Esophagus muscularis mucosa (tissue), 4 donors: ENCODE results near the gene DCTN3. TPM values are rescaled to one million over a fixed set of nuclear protein-coding genes. Genes with fewer than 3 reads are reported as not detected.

Experiments used
- DNase-seq: peaks from one replicate; pipeline ENCODE4 v3.0.0-alpha.2; 2017; ENCODE audit errors: extremely low spot score
- H3K27ac ChIP-seq, 4 donors: fragments of 200-600 bp; sonication (generic); replicated peaks in 1 of 4; 1 replicate in 3 of 4; 2 replicates in 1 of 4; pipeline ENCODE4 v1.5.1; 2016 to 2019; ENCODE audit warnings: mild to moderate bottlenecking in 1 of 4
- H3K27me3 ChIP-seq, 4 donors: fragments of 200-600 bp; sonication (generic); one replicate each; pipeline versions ENCODE4 v1.5.1 to v1.6.0; 2016 to 2019
- H3K36me3 ChIP-seq, 4 donors: fragments of 200-600 bp; sonication (generic); one replicate each; pipeline ENCODE4 v1.5.1; 2016 to 2019
- H3K4me1 ChIP-seq, 4 donors: fragments of 200-600 bp; sonication (generic); one replicate each; pipeline ENCODE4 v1.5.1; 2016 to 2019
- H3K4me3 ChIP-seq, 4 donors: fragments of 200-600 bp; sonication (generic); 1 replicate in 2 of 4; 2 replicates in 2 of 4; pipeline ENCODE4 v1.5.1; 2016 to 2019; ENCODE audit warnings: mild to moderate bottlenecking in 4 of 4, moderate library complexity in 1 of 4
- H3K9me3 ChIP-seq, 4 donors: fragments of 200-600 bp; sonication (generic); 1 replicate in 3 of 4; 2 replicates in 1 of 4; pipeline ENCODE4 v1.5.1; 2016 to 2019
- EP300 ChIP-seq: sonication (generic); formaldehyde crosslinking; IDR thresholded peaks from one replicate; pipeline ENCODE4 v1.6.1; 2017; ENCODE audit warnings: antibody characterized with exemption
- POLR2A ChIP-seq: fragments of 450-650 bp; IDR thresholded peaks from one replicate; pipeline ENCODE4 v1.6.1; 2017; ENCODE audit warnings: antibody characterized with exemption, moderate library complexity, mild to moderate bottlenecking, low read depth
- POLR2AphosphoS5 ChIP-seq, 2 donors: sonication (generic); formaldehyde crosslinking; IDR thresholded peaks; one replicate each; pipeline ENCODE4 v1.6.1; 2017; ENCODE audit warnings: antibody characterized with exemption in 2 of 2
- WGBS: methylation state at CpG from one replicate; pipeline ENCODE4 v1.1.5; 2018; 5-methylcytosine and 5-hydroxymethylcytosine counted together
- intact Hi-C: fragments of 100-400 bp; cut with DNase I; formaldehyde crosslinking; loops from one replicate; pipeline ENCODE4 v1.15.1; 2023
- total RNA-seq, 4 donors: library from RNA; depleted of rRNA; stranded (reverse); fragments of >200 nt; gene quantifications; one replicate each; pipeline versions ENCODE4 v1.1.0 to v1.2.1, GENCODE V29; 2016
- TF ChIP-seq, protein P1 (sequence below), 3 experiments: fragments of 200-600 bp in 2 of 3; fragments of 450-650 bp in 1 of 3; sonication (generic) in 2 of 3; IDR thresholded peaks; one replicate each; pipeline ENCODE4 v1.5.1; 2017 to 2019; ENCODE audit warnings: antibody characterized with exemption in 3 of 3, mild to moderate bottlenecking in 2 of 3, moderate library complexity in 1 of 3

DCTN3 gene
- total RNA-seq, 4 donors from 2014 or later, result 104 to 129 (median 113) TPM

DNA sequence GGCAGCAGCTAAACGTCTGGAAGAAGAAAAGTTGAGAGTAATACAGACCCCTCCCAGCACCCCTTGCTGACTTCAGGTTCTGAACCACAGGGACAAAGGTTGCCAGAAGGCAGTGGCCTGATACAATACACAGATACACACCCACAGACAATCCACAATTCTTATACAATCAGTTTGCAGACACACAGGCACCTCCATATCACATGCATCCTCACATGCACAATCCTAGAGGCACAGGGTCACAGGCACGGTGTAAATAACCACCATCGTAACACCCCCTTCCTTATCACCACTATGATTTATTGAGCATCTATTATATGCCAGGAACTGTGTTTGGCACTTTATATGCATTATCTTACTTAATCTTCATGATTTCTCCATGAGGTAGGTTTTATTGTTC is 39.0 kb downstream of the DCTN3 start:
- intact Hi-C loops, result no loop called here
- no peak overlapping the region for H3K27ac ChIP-seq
- TF ChIP-seq POLR2A (no peak), EP300 (no peak), POLR2AphosphoS5 (IDR thresholded peaks at IDR 0.05) (no peak)
- TF ChIP-seq, protein P1, sequence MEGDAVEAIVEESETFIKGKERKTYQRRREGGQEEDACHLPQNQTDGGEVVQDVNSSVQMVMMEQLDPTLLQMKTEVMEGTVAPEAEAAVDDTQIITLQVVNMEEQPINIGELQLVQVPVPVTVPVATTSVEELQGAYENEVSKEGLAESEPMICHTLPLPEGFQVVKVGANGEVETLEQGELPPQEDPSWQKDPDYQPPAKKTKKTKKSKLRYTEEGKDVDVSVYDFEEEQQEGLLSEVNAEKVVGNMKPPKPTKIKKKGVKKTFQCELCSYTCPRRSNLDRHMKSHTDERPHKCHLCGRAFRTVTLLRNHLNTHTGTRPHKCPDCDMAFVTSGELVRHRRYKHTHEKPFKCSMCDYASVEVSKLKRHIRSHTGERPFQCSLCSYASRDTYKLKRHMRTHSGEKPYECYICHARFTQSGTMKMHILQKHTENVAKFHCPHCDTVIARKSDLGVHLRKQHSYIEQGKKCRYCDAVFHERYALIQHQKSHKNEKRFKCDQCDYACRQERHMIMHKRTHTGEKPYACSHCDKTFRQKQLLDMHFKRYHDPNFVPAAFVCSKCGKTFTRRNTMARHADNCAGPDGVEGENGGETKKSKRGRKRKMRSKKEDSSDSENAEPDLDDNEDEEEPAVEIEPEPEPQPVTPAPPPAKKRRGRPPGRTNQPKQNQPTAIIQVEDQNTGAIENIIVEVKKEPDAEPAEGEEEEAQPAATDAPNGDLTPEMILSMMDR (IDR thresholded peaks at IDR 0.05), result no peak
- H3K36me3 ChIP-seq, result no peaks in the 10 kb centered on the region
- peaks cover 0 to 96% (median 25%) of the 10 kb centered on the region in 4 donors for H3K27me3 ChIP-seq
- H3K9me3 ChIP-seq, result no peaks in the 10 kb centered on the region
- H3K4me1 ChIP-seq, result peaks cover 14 to 23% (median 21%) of the 10 kb centered on the region in 4 donors
- H3K4me3 ChIP-seq, result no peak overlapping the region
- WGBS, result 80% methylated on average over 3 of the region's 3 CpGs
- no peak for DNase-seq

DNA sequence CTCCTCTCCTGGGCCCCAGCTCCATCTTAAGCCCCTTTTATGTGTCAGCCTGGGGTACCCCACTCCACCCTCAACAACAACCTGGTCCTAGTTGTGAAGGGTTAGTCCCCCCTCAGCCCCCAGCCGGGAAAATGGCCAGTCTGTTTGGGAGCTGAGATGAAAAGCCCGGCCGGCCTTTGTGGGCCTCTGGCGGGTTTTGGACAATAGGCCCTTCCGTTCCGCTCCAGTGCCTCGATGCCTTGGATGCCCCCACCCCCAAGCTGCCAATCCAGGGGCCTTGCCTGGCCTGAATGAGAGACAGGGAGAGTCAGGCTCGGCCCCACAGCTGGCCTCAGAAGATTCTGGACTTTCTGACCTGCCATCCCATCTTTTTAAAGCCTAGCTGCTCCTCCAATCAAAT is 39.9 kb downstream of the DCTN3 start:
- Histone ChIP-seq H3K4me3 (no peak overlapping the region), H3K9me3 (no peaks in the 10 kb centered on the region), H3K27ac (no peak overlapping the region), H3K27me3 (peaks cover 0 to 96% (median 23%) of the 10 kb centered on the region in 4 donors), H3K4me1 (peaks cover 14 to 28% (median 21%) of the 10 kb centered on the region in 4 donors), H3K36me3 (no peaks in the 10 kb centered on the region)
- 79% methylated on average over 2 of the region's 8 CpGs for WGBS
- intact Hi-C loops, result no loop called here
- no peak for DNase-seq
- no peak for TF ChIP-seq POLR2A
- TF ChIP-seq POLR2AphosphoS5 (IDR thresholded peaks at IDR 0.05), result no peak
- no peak for TF ChIP-seq EP300
- TF ChIP-seq, protein P1 (IDR thresholded peaks at IDR 0.05), result no peak

DNA sequence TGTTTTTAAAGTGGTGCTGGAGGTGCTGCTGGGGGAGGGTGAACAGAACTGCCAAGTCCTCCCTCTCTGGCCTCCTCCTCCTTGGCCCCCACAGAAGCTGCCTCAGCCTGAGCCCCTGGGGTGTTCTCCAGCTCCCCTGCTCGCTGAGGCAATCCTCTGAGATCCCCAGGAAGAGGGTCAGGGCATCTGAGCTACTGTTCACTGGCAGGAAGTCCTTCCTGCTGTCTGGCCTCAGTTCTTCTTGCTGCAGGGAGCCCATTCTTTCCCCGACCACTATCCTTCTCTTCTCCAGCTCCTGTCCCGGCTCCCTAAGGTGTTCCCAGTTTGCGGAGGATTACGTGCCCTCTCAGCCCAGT is 40.5 kb downstream of the DCTN3 start:
- intact Hi-C loops, result no loop called here
- H3K36me3 ChIP-seq, result no peaks in the 10 kb centered on the region
- H3K4me3 ChIP-seq, result no peak overlapping the region
- peaks cover 14 to 28% (median 21%) of the 10 kb centered on the region in 4 donors for H3K4me1 ChIP-seq
- H3K27ac ChIP-seq, result no peak overlapping the region
- WGBS, result 92% methylated on average over 5 of the region's 5 CpGs
- peaks cover 0 to 95% (median 21%) of the 10 kb centered on the region in 4 donors for H3K27me3 ChIP-seq
- H3K9me3 ChIP-seq, result no peaks in the 10 kb centered on the region
- no peak for DNase-seq
- TF ChIP-seq, protein P1 (IDR thresholded peaks at IDR 0.05), result no peak

DNA sequence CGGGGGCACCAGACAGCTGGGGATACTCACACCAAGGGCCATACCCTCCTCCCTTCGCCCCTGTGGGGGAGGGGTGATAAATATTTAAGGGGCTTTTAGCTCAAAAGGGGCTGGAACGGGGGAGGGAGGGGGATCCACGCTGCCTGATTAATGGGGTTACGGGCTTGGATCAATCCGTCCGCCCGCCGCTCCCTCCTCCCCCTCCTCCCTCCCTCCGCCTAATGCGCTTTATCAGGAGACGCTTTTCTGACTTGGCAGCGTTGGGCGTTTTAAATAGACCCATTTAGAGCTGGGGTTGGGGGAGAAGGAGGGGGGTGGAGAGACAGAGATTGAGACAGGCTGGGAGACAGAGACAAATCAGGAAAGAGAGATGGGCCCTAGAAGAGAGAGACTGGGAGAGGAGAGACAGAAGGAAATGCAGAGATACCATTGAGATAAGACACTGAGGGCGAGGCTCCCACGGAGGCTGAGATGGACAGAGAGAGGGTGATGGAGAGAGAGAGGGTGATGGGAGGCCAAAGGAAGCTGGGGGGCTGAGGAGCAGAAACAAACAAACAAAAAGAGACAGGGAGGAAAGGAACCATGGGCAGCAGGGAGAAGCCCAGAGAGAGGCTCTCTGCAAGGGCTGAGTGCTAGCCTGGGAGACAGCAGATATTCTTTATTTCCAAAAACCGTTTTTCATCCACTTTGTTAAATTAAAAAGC is 41.0 kb downstream of the DCTN3 start:
- no peak overlapping the region for H3K4me3 ChIP-seq

More for the DNA sequence above, 41.0 kb downstream of the DCTN3 start:
- TF ChIP-seq EP300, result no peak
- TF ChIP-seq, protein P1 (IDR thresholded peaks at IDR 0.05), result no peak
- Histone ChIP-seq H3K9me3 (no peaks in the 10 kb centered on the region), H3K27ac (no peak overlapping the region), H3K4me1 (peaks cover 14 to 28% (median 21%) of the 10 kb centered on the region in 4 donors), H3K36me3 (no peaks in the 10 kb centered on the region), H3K27me3 (peaks cover 0 to 95% (median 19%) of the 10 kb centered on the region in 4 donors)
- 27% methylated on average over 15 of the region's 17 CpGs for WGBS
- intact Hi-C loops, result no loop called here
- DNase-seq, result no peak
